SU-DHL-6 (cell line): ENCODE measurements around the gene LRRC17.

Experiments
- EZH2phosphoT487 ChIP-seq: fragments of 200-600 bp; sonication (generic), shearing (Covaris generic); conservative IDR thresholded peaks from 2 replicates; pipeline ENCODE4 v1.6.1; 2018; ENCODE audit warnings: mild to moderate bottlenecking, antibody characterized with exemption, low read length, moderate library complexity, mixed read lengths
- TF ChIP-seq, protein P1 (sequence below): fragments of 200-600 bp; sonication (generic); IDR thresholded peaks from one replicate; pipeline ENCODE4 v1.5.1; 2017; ENCODE audit warnings: antibody characterized with exemption, mild to moderate bottlenecking, low read length, moderate library complexity; ENCODE audit not compliant: insufficient read depth, poor library complexity, severe bottlenecking

- TF ChIP-seq EZH2phosphoT487: no peak
- TF ChIP-seq, protein P1, sequence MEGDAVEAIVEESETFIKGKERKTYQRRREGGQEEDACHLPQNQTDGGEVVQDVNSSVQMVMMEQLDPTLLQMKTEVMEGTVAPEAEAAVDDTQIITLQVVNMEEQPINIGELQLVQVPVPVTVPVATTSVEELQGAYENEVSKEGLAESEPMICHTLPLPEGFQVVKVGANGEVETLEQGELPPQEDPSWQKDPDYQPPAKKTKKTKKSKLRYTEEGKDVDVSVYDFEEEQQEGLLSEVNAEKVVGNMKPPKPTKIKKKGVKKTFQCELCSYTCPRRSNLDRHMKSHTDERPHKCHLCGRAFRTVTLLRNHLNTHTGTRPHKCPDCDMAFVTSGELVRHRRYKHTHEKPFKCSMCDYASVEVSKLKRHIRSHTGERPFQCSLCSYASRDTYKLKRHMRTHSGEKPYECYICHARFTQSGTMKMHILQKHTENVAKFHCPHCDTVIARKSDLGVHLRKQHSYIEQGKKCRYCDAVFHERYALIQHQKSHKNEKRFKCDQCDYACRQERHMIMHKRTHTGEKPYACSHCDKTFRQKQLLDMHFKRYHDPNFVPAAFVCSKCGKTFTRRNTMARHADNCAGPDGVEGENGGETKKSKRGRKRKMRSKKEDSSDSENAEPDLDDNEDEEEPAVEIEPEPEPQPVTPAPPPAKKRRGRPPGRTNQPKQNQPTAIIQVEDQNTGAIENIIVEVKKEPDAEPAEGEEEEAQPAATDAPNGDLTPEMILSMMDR: no peak
Observed at GRCh38 chr7:102873470-102874165, 39.2 kb upstream of the LRRC17 start.
